Dermis microvascular lymphatic vessel endothelial cell (primary cell): Measurements from ENCODE around the gene RAB9A. TPM values are rescaled to one million over a fixed set of nuclear protein-coding genes. Genes with fewer than 3 reads are reported as not detected.

Experiments used
- DNase-seq, 2 donors: peaks; one replicate each; pipeline versions ENCODE4 v3.0.0 to v3.0.0-alpha.2; 2010; ENCODE audit warnings: low read depth in 2 of 2
- total RNA-seq: library from RNA; depleted of rRNA; stranded (reverse); fragments of >200 nt; gene quantifications from 2 replicates; pipeline ENCODE4 v1.2.1, GENCODE V29; 2014

The RAB9A gene
- total RNA-seq, 1 donor from 2014 or later: 16.0 TPM

- DNase-seq: peak; percentile 52 to 71
Observed at GRCh38 chrX:13747836-13748235, 58.9 kb downstream of the RAB9A start.

GRCh38 chrX:13748486-13748885 lies 59.6 kb downstream of the RAB9A start:
- DNase-seq: no peak

GRCh38 chrX:13750204-13750603 lies 61.3 kb downstream of the RAB9A start:
- peak; percentile 25 to 45 for DNase-seq

- no peak for DNase-seq
Observed at GRCh38 chrX:13750812-13751211, 61.9 kb downstream of the RAB9A start.

- DNase-seq: no peak
Observed at GRCh38 chrX:13752141-13752540, 63.2 kb downstream of the RAB9A start.

- no peak for DNase-seq
Observed at GRCh38 chrX:13752646-13753045, 63.7 kb downstream of the RAB9A start.

GRCh38 chrX:13754765-13755164 lies 65.8 kb downstream of the RAB9A start:
- no peak for DNase-seq

- no peak for DNase-seq
Observed at GRCh38 chrX:13755254-13755653, 66.3 kb downstream of the RAB9A start.

- no peak for DNase-seq
Observed at GRCh38 chrX:13756381-13756780, 67.5 kb downstream of the RAB9A start.

- DNase-seq: no peak
Observed at GRCh38 chrX:13759152-13759718, 70.3 kb downstream of the RAB9A start.

Other genes with a start within 250 kb of the RAB9A start
- gene EGFL6, start 119.5 kb upstream of the RAB9A start, total RNA-seq: not detected in 2 replicates
- 1.2 and 1.6 TPM in 2 replicates for gene TCEANC, start 36.0 kb upstream of the RAB9A start, total RNA-seq
- 8.9 and 11.2 TPM in 2 replicates for gene TRAPPC2, start 45.5 kb downstream of the RAB9A start, total RNA-seq
- gene OFD1, start 45.6 kb downstream of the RAB9A start, total RNA-seq: 5.4 and 6.1 TPM in 2 replicates
- gene GPM6B, start 128.0 kb downstream of the RAB9A start, total RNA-seq: 0.13 TPM in 1 of 2 replicates, not detected in the other